Stimulated activated CD8-positive, alpha-beta memory T cell treated with anti-CD3 and anti-CD28 coated beads, Interleukin-7, amount 100 ng/mL, for 24 hours (primary cell): ENCODE measurements around the gene MMP24OS.
A peak's percentile ranks its signal among the peaks of the same experiment; 100 is the strongest.

Experiments used
- DNase-seq: peaks from one replicate; pipeline ENCODE4 v3.0.0-alpha.2; 2020; ENCODE audit warnings: low read depth

The MMP24OS gene

DNA sequence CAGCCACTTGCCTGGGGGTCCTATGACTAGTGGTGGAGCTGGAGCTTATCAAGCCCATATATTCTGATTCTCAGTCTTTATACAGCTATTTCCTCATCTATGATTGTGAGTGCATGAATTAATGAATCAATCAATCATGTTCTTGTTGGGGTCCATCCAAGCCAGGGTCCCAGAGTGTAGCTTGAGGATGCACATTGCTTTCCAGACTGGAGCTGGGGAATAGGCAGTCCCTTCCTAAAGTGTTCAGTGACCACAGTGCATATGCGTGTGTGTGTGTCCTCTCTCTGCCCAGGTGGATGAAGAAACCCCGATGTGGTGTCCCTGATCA, 26.3 kb downstream of the MMP24OS start:
- DNase-seq, result no peak

DNA sequence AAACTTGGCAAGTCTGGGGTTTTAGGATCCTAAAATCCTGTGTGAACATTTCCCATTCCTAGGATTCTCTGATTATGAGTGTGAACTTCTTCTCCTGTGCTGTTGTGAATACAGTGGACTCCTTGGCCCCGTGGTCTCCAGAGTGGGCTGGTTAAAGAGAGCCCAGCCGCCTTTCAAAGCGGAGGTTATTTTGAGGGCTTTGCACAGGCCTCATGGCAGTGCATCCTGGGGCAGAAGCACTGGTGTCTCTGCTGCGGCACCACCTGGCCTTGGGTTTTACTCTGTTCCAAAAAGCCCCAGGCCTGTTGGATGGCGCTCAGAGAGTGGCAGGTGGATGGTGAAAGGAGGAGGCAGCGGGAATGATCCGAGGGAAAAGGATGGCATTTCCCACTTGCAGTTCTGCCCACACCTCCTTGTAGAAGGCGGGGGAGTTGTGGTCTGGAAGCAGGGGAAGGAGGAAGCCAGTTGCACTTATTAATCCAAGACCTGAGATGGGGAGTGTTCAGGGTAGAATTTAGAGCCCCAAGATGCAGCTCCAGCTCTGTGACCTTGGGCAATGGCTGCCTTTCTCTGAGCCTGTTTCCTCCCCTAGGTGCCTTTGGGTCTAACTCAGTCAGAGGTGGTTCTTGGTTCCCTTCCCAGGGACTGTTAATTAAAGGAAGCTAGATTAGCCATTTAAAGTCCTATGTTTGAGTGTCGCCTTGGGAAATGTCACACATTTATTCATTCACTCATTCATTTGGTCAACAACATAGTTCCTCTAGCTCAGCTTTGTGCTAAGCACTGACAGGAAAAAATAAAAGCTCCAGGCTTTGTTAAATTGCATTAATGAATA, 29.1 kb downstream of the MMP24OS start:
- no peak for DNase-seq

DNA sequence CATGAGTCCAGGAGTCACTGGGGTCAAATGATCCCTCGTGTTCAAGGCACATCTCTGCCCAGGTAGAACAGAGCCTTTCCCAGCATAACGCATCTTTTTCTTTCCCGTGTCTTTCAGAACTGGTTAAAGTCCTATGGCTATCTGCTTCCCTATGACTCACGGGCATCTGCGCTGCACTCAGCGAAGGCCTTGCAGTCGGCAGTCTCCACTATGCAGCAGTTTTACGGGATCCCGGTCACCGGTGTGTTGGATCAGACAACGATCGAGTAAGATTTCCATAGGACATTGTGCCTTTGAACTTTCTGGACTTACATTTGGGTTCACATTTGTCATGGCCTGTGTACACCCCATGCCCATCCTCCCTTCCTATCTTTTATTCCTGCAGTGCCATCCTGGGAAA, 31.2 kb downstream of the MMP24OS start:
- DNase-seq, result no peak

DNA sequence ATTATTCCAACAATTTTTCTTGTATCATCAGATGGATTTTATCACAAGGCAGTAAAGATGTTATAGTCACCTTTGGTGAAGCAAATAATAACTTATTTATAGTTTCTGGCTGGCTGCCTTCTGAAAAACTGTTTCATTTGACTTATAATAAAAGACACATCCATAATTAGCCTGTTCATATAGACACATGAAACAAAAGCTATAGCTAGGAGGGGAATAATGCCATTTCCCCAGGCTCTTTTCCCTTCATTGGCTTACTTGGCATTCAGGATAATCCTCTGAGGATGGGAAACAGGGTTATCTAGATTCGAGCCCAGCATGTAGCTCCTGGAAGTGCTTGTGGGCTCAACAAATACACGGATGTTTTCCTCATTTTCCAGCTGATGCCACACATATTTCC, 33.9 kb downstream of the MMP24OS start:
- no peak for DNase-seq

DNA sequence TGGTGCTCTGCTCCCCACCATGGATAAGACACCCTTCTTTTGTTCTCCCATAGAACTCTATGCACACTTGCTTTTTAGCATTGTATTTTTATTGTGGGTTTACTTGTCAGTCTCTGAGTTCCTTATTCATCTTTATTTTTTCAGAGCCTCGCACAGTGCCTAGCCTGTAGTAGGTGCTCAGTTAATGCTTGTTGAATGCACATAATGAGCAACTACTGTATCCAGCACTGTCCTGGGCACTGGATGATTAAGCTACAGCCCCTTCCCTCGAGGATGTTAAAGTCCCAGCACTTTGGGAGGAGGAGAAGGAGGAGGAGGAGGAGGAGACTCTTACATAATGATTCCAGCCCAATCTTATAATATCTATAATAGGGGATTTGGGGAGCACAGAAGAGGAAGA, 34.6 kb downstream of the MMP24OS start:
- DNase-seq, result no peak

DNA sequence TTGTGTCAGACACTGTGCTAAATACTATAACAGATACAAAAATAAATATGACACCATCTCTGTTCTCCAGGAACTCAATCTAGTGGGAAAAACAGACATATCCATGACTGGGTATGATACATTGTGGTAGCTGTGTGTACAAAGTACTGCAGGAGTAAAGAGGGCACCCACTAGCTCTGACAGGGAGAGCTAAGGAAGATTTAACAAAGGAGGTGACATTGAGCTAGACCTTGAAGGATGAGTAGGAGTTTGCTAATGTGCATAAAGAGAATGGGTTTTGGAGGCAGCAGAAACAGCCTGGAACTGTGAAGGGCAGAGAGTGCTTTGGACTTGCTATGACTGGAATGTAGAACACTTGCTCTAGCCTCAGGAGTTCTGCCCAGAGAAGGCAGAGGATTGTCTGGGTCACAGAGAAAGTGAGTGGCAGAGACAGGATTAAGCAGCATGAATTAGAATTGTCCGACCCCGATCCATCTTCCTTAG, 37.1 kb downstream of the MMP24OS start:
- no peak for DNase-seq

DNA sequence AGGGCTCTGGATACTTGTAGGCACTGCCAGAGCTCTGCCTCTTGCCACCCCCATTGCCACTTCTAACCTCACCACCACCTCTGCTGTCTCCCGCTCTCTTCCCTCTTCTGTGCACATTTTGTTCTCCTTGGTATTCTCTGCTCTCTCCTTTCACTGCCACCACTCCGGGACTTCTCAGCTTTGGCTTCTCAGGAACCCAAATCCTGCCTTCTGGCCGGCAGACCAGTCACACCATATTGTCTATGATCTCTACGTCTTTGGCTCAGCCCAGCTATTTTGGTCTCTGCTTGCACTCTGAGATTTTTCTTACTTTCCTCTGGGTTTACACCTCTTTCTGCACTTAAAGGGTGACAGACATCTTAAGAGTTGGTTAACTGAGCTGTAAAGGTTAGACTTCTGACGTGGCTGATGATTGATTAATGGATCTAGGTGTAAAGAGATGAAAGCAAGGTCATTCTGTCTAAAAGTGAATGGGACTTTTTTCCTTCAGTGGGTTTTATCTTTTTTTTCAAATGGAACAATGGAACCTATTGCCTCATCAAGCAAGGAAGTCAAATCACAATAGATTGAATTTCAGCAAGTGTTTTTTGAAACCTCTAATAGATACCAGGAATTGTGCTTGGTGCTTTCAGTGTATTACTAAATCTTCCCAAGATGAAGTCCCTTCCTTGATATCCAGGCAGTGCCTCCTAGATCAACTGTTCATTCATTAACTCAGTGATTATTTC, 37.7 kb downstream of the MMP24OS start:
- no peak for DNase-seq

DNA sequence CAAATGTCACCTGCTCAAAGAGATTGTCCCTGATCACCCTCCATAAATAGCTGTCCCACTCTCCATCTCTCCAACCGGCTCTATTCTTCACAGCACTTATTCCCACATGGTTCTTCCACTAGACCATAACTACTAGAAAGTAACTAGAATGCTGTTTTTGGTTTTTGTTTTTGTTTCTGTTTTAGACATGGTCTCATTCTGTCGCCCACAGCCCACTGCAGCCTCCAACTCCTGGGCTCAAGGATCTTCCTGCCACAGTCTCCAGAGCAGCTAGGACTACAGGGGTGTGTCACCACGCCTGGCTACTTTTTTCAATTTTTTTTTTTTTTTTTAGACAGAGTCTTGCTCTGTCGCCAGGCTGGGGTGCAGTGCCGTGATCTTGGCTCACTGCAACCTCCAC, 39.2 kb downstream of the MMP24OS start:
- no peak for DNase-seq

DNA sequence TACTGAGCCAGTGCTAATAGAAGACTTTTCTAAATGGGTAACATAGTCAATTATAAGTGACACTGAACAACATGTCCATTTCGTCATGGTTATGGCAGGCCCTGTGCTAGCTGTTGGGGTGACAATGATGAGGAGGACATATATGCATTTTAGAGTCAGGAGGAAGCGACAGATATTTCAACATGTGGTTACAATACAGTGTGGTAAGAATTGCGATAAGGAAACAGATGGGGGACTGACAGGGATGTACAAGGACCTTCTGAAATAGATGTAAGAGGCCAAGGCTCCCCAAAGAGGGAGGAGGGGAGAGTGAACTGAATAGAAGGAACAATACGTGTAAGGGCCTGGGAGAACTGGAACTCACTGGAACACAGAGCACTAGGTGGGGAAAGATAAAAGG, 39.8 kb downstream of the MMP24OS start:
- DNase-seq, result no peak

DNA sequence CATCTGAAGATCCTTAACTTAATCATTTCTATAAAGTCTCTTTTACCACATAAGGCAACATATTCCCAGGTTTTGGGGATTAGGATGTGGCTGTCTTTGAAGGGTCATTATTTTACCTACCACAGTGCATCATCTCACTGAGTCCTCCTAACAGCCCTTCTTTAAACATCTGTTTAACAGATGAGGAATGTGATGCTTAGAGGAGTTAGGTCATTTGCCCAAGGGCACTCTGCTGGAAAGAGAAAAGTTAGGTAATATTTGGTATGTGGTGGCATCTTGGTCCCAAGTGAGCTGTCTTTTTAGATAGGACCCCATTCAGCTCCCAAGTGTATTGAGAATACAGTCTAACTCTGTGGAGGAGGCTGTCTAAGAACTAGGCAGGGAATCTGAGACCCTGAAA, 40.4 kb downstream of the MMP24OS start:
- no peak for DNase-seq

DNA sequence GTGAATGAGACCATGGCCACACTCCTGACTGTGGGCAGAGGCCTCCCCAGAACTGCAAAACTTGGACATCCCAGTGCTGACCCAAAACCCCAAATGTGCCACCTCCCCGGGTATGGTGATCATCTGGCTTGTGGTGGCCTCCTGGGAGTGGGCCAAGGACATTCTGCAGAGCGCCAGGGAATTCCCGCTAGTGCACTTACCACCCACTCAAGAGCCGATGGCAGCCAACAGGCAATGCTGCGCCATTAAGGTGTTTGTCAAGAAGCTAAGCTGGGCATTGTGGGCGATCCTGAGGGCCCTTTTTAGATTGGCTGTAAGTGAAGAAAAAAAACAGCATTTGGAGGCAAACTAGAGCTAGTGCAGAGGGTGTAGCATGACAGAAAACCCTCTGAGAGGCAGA, 42.0 kb downstream of the MMP24OS start:
- DNase-seq, result no peak

DNA sequence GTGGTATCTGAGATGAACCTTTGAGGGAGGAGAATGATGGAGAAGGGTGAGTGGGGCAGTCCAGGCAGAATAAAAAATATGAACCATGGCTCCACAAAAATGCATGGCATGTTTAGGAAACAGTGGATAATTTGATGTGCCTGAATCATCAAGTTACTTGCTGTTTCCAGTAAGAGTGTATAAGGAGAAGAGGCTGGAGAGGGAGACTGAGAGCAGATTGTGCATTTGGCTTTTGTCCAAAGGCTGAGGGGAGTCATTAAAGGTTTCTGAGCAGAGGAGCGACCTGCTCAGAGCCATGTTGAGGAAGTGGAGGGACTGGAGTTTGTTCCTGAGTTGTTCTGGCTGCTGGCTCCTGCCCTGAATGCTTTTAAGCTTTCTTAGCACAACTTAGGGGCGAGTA, 45.3 kb downstream of the MMP24OS start:
- no peak for DNase-seq

DNA sequence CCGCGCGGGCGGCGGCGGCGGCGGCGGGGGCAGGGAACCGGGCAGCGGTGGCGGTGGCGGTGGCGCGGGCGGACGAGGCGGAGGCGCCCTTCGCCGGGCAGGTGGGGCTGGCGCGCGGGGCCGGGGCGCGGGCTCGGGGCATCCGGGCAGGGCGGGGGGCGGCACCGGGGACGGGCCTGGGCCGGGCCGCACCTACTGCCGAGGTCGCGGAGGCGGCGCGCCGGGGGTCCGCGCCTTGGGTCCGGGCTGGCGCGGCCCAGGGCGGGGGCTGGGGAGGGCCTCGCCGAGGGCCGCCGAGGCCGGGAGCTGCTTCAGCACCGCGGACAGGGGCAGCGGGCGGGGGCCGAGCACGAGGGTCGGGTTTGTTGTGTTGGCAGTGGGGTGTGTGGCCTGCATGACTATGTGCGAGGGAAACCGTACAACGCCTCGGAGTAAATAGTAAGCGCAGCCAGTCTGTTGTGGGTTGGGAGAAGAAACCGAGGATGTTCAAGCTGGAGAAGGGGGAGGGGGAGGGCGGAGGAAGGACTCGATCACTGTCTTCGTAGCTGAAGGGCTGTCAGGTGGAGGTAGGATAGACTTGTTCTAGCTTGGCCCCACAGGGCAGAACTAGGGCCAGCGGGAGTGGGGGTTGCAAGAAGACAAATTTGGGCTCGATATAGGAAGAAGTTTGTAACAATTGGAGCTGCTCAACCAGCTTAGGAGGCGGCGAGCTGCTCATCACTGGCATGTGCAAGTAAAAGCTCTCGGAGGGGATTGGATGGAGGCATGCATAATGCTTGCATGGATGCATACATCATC, 50.8 kb downstream of the MMP24OS start:
- DNase-seq, result peak; percentile 9
